HL-60 (cell line): Measurements from ENCODE around the gene MBNL3.
A peak's percentile ranks its signal among the peaks of the same experiment; 100 is the strongest.

Experiments
- DNase-seq, 2 experiments: peaks; one replicate each; pipeline ENCODE4 v3.0.0-alpha.2; 2010 to 2020; ENCODE audit warnings: low read depth in 1 of 2, low spot score in 1 of 2
- H3K27ac ChIP-seq: fragments of 250-450 bp; sonication (Bioruptor Pico); replicated peaks from 2 replicates; pipeline ENCODE4 v1.5.1; 2020; ENCODE audit warnings: mild to moderate bottlenecking, moderate library complexity
- H3K27me3 ChIP-seq: fragments of 250-450 bp; sonication (Bioruptor Pico); 2 replicates; pipeline ENCODE4 v1.5.1; 2021; ENCODE audit warnings: mild to moderate bottlenecking, moderate library complexity; ENCODE audit not compliant: insufficient read depth, poor library complexity, severe bottlenecking
- H3K4me3 ChIP-seq: replicated peaks from 2 replicates; pipeline ENCODE4 v1.5.1; 2011; ENCODE audit warnings: mild to moderate bottlenecking, control low read depth, low read length; ENCODE audit not compliant: insufficient read depth
- GABPA ChIP-seq: IDR thresholded peaks from 2 replicates; pipeline ENCODE4 v1.6.1; 2012; ENCODE audit warnings: low read depth
- POLR2AphosphoS5 ChIP-seq: IDR thresholded peaks from 2 replicates; pipeline ENCODE4 v1.6.1; 2012; ENCODE audit warnings: low read depth
- SPI1 ChIP-seq: IDR thresholded peaks from 2 replicates; pipeline ENCODE4 v1.6.1; 2012; ENCODE audit warnings: low read depth, mild to moderate bottlenecking, borderline replicate concordance
- TF ChIP-seq, protein P1 (sequence below): IDR thresholded peaks from 2 replicates; pipeline ENCODE4 v1.6.1; 2012; ENCODE audit warnings: low read depth; ENCODE audit not compliant: insufficient replicate concordance
- TF ChIP-seq, protein P2 (sequence below): IDR thresholded peaks from one replicate; pipeline ENCODE4 v1.5.1; 2011; ENCODE audit warnings: low read length, control low read depth, inconsistent platforms; ENCODE audit not compliant: insufficient read depth

MBNL3 gene

GRCh38 chrX:132493095-132493494 is 4.3 kb upstream of the MBNL3 start:
- no peak for DNase-seq
- no peak for TF ChIP-seq POLR2AphosphoS5
- no peak for TF ChIP-seq GABPA
- TF ChIP-seq, protein P1, sequence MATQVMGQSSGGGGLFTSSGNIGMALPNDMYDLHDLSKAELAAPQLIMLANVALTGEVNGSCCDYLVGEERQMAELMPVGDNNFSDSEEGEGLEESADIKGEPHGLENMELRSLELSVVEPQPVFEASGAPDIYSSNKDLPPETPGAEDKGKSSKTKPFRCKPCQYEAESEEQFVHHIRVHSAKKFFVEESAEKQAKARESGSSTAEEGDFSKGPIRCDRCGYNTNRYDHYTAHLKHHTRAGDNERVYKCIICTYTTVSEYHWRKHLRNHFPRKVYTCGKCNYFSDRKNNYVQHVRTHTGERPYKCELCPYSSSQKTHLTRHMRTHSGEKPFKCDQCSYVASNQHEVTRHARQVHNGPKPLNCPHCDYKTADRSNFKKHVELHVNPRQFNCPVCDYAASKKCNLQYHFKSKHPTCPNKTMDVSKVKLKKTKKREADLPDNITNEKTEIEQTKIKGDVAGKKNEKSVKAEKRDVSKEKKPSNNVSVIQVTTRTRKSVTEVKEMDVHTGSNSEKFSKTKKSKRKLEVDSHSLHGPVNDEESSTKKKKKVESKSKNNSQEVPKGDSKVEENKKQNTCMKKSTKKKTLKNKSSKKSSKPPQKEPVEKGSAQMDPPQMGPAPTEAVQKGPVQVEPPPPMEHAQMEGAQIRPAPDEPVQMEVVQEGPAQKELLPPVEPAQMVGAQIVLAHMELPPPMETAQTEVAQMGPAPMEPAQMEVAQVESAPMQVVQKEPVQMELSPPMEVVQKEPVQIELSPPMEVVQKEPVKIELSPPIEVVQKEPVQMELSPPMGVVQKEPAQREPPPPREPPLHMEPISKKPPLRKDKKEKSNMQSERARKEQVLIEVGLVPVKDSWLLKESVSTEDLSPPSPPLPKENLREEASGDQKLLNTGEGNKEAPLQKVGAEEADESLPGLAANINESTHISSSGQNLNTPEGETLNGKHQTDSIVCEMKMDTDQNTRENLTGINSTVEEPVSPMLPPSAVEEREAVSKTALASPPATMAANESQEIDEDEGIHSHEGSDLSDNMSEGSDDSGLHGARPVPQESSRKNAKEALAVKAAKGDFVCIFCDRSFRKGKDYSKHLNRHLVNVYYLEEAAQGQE, result no peak
- TF ChIP-seq SPI1, result no peak
- TF ChIP-seq, protein P2, sequence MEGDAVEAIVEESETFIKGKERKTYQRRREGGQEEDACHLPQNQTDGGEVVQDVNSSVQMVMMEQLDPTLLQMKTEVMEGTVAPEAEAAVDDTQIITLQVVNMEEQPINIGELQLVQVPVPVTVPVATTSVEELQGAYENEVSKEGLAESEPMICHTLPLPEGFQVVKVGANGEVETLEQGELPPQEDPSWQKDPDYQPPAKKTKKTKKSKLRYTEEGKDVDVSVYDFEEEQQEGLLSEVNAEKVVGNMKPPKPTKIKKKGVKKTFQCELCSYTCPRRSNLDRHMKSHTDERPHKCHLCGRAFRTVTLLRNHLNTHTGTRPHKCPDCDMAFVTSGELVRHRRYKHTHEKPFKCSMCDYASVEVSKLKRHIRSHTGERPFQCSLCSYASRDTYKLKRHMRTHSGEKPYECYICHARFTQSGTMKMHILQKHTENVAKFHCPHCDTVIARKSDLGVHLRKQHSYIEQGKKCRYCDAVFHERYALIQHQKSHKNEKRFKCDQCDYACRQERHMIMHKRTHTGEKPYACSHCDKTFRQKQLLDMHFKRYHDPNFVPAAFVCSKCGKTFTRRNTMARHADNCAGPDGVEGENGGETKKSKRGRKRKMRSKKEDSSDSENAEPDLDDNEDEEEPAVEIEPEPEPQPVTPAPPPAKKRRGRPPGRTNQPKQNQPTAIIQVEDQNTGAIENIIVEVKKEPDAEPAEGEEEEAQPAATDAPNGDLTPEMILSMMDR, result no peak
- H3K4me3 ChIP-seq, result no peak overlapping the region
- no peak overlapping the region for H3K27ac ChIP-seq
- H3K27me3 ChIP-seq, result no peaks in the 10 kb centered on the region

- peak; percentile 49 to 81 for DNase-seq
- H3K4me3 ChIP-seq, result no peak overlapping the region
- H3K27me3 ChIP-seq, result no peaks in the 10 kb centered on the region
Observed at GRCh38 chrX:132491191-132491590, 2.4 kb upstream of the MBNL3 start.

DNA sequence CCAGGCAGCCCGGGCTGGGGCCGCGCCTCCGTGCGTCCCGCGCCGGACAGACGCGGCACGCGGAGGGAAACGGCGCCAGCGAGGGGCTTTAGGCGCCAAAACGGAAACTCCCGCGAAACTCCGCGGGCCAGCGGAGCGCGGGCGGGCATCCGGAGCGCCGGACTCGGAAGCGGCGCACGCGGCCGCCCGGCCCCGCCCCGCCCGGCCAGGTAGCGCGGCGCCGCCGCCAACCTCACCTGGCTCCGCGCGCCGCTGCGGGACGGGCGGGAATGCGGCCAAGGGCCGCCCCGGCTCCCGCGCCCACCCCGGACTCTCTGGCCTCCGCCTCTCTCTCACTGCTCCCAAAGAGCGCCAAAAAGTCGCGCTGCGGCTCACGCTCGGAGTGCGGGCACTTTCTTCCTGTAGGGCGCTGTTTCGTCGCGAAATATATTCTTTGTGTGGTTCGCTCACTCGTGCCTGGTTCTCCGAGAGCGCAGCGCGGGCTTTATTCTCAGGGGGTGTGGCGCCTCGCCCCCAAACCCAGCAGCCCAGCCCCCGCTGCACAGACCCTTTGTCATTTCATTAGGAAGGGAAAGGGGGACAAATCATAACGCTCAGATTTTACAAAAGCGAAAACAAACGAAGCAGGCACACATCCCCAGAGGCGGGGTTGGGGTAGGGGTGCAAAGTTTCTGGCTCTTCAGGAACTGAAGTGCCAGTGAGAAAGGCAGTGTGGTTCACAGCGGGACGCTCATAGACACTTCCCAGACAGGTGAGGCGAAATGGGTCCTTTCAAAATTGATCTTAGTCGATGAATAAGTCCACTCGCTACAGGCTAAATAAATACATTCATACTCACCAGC is 961 bp upstream of the MBNL3 start:
- TF ChIP-seq POLR2AphosphoS5 (no peak), SPI1 (no peak), GABPA (no peak)
- TF ChIP-seq, protein P1, result no peak
- TF ChIP-seq, protein P2, result no peak
- peak overlapping the region; percentile 44 for H3K4me3 ChIP-seq
- no peaks in the 10 kb centered on the region for H3K27me3 ChIP-seq
- peak in 1 of 2 experiments; percentile 49 for DNase-seq
- H3K27ac ChIP-seq, result peak overlapping the region; percentile 98

More at GRCh38 chrX:132491191-132491590, 2.4 kb upstream of the MBNL3 start:
- H3K27ac ChIP-seq, result peak overlapping the region; percentile 98
- TF ChIP-seq, protein P1, result no peak
- peak; percentile 91 for TF ChIP-seq SPI1
